Measurements from ENCODE around the gene CATSPER3. TPM values are rescaled to one million over a fixed set of nuclear protein-coding genes. Genes with fewer than 3 reads are reported as not detected.

The CATSPER3 gene
- 1.1 TPM for total RNA-seq
- long read RNA-seq, result 0 reads

- no peak for DNase-seq (ENCODE audit: missing footprints)
- no peak for ATAC-seq
- intact Hi-C loops (cut with DNase I), result no loop called here
These were observed at the start of gene CATSPER3 for GRCh38 chr5:134967607-134968006. TSS of gene CATSPER3 (plus strand) at chr5:134967907. CDS start at chr5:134967992, 85 bp downstream.

DNA sequence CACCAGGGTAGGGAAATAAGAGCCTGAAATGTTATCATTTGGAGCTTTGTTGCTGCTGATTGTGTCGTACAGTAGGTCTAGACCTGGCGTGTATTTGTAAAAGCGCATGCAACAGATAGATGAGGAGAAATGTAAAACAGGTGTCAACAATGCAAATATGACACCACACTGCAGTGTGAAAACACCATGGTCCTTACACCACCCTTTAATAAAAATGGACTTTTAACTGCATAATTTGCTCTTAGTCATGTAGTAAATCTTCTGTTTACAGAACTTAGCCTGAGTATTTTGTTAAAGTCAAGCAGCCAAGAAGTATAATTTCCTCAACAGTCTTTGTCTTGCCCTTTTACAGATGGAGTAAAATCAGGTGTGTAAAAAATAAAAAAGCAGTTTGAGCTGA is 48.8 kb upstream of the CATSPER3 start:
- ATAC-seq (no peak), DNase-seq (ENCODE audit: missing footprints) (no peak)
- intact Hi-C loops (cut with DNase I), result loop anchor here (5.0 kb wide), 1 partner anchor 273 kb away; no protein-coding TSS in a partner anchor

DNA sequence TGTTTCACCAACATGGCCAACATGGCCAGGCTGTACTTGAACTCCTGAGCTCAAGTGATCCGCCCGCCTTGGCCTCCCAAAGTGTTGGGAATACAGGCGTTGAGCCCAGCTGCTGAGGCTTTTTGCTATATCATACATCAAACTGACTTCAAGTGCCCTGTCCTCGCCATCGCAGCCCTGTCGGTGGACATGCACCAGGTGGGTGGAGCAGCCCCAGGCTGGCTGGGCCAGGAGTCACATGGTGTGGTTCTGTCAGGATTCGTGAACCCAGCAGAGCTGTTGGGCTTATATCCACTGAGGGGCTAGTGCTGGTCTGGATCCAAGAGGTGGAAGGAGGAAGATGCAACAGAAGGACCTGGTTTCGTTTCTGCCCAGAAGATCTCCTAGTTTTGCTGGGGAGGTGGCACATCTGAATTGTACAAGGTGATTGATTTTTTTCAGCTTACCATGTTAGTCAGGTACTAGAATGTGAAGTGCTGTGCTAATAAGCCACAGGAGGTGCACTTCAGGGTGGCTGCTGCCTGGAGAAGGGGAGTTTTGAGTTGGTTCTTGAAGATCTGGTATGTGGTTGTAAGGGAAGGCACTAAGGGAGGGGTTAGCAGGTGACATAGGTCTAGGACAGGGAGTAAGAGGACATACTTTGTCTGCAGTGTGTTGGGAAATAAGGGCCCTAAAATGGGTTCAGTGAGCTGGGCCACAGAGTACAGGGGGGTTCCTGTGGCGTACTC is 46.7 kb upstream of the CATSPER3 start:
- DNase-seq (ENCODE audit: missing footprints), result no peak
- intact Hi-C loops (cut with DNase I), result no loop called here
- ATAC-seq, result no peak

GRCh38 chr5:134932508-134932907 is 35.2 kb upstream of the CATSPER3 start:
- no peak for ATAC-seq
- DNase-seq (ENCODE audit: missing footprints), result no peak
- intact Hi-C loops (cut with DNase I), result no loop called here

- intact Hi-C loops (cut with DNase I), result no loop called here
- no peak for DNase-seq (ENCODE audit: missing footprints)
- no peak for ATAC-seq
These were observed 33.5 kb upstream of the CATSPER3 start for GRCh38 chr5:134934202-134934601.

- no peak for ATAC-seq
- intact Hi-C loops (cut with DNase I), result no loop called here
- no peak for DNase-seq (ENCODE audit: missing footprints)
These were observed 31.8 kb upstream of the CATSPER3 start for GRCh38 chr5:134935711-134936602.

DNA sequence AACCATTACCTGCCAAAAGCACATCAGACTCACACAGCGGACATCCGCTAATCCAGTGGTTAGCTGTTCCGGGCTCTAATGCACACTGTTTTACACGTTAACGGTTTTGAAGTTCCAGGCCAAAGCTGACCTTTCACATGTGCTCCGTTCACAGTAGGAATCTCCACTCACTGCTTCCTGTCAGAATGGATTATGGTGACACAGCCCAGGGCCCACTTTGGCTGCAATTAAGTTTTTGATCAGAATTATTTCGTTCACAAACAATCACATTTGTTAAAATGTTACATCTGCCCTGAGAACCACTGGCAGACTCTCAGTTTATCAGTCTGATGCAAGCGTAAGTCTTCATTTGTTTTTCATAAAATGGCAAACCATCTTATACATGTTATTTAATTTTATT is 30.2 kb upstream of the CATSPER3 start:
- intact Hi-C loops (cut with DNase I), result no loop called here
- no peak for ATAC-seq
- DNase-seq (ENCODE audit: missing footprints), result no peak

DNA sequence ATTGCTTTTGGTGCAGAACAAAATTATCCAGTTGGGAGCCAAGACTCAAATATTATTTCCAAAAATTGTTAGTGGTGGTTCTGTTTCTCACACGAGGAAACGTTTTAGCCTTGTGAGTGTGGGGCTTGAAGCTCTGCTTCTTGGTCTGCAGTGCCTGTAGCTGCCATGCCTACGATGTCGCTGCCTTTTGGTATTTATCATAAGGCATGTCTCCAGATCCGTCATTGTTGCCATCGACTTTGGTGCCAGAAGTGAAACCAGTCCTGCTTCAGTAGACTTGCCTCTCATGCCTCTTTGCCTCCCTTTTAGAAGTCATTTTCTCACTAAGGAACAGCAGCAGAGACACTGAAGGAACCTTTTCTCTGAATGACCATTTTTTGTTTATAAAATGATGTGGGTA is 29.7 kb upstream of the CATSPER3 start:
- intact Hi-C loops (cut with DNase I), result no loop called here
- DNase-seq (ENCODE audit: missing footprints), result no peak

GRCh38 chr5:134939500-134939899 is 28.2 kb upstream of the CATSPER3 start:
- ATAC-seq, result no peak
- intact Hi-C loops (cut with DNase I), result no loop called here

More for the DNA sequence above, 29.7 kb upstream of the CATSPER3 start:
- ATAC-seq, result no peak

DNA sequence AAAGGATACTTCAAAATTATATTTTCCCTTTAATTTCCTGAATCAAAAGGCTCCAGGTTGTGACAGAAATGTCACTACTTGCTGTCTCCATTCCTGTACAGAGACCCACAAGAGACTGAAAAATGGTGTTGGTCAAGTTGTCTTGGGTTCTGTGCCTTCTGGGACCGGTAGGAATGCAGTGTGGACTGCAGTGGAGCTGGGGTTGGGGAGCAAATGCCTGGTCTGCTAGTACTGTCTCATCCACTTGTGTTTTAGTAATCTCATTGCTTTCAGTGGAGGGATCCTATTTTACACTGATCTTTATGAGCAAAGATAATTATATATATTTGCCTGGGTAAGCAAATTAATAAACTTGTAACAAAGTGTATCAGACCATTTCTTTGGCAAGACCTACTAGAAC is 24.2 kb upstream of the CATSPER3 start:
- intact Hi-C loops (cut with DNase I), result no loop called here
- no peak for DNase-seq (ENCODE audit: missing footprints)
- ATAC-seq, result no peak

More at GRCh38 chr5:134939500-134939899, 28.2 kb upstream of the CATSPER3 start:
- no peak for DNase-seq (ENCODE audit: missing footprints)

GRCh38 chr5:134944630-134945029 is 23.1 kb upstream of the CATSPER3 start:
- no peak for DNase-seq (ENCODE audit: missing footprints)
- ATAC-seq, result no peak
- intact Hi-C loops (cut with DNase I), result no loop called here

GRCh38 chr5:134945041-134945440 is 22.7 kb upstream of the CATSPER3 start:
- DNase-seq (ENCODE audit: missing footprints), result no peak
- intact Hi-C loops (cut with DNase I), result no loop called here
- ATAC-seq, result no peak

DNA sequence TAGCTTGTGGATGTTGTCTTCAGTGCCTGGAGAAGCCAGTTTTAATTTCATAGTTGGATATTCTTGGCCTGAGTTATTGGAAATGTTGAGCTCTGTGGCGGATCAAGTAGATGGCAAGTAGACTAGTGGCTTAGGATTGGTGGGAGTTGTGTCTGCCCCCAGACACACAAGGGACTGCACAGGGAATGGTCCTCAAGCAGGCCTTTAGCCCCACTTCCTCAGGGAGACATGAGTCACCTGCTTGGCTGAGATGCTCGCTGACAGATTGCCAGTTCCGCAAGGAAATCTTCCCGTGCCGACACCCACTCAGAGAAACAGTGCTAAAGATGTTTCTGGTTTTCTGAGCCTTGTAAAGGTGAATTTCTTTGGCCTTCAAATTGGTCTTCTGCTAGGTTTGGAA is 18.8 kb upstream of the CATSPER3 start:
- DNase-seq (ENCODE audit: missing footprints), result no peak
- intact Hi-C loops (cut with DNase I), result no loop called here
- peak; percentile 67 for ATAC-seq

- DNase-seq (ENCODE audit: missing footprints) (no peak), ATAC-seq (no peak)
- intact Hi-C loops (cut with DNase I), result no loop called here
These were observed 18.4 kb upstream of the CATSPER3 start for GRCh38 chr5:134949316-134949715.

GRCh38 chr5:134957920-134958608 is 9.6 kb upstream of the CATSPER3 start:
- intact Hi-C loops (cut with DNase I), result no loop called here
- no peak for ATAC-seq

DNA sequence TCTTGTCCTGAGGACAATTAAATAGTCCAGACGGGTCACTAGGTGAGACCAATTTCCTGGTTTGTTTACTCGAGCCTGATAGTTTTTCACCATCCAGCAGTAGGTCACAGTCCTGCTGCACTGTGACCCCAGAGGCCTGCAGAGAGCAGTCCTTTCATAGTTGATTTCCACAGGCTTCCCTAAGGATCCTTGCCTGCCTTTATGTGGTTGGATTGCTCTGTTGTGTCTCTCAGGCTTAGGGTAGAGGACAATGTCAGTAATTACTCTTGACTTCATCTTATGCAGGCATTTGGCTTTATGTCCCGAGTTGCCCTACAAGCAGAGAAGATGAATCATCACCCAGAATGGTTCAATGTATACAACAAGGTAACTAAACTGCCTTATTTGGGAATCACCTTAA is 9.0 kb upstream of the CATSPER3 start:
- ATAC-seq, result no peak
- no peak for DNase-seq (ENCODE audit: missing footprints)
- intact Hi-C loops (cut with DNase I), result no loop called here

More at GRCh38 chr5:134957920-134958608, 9.6 kb upstream of the CATSPER3 start:
- DNase-seq (ENCODE audit: missing footprints), result no peak

GRCh38 chr5:134963098-134963497 is 4.6 kb upstream of the CATSPER3 start:
- intact Hi-C loops (cut with DNase I), result no loop called here
- ATAC-seq (no peak), DNase-seq (ENCODE audit: missing footprints) (no peak)

- intact Hi-C loops (cut with DNase I), result no loop called here
- DNase-seq (ENCODE audit: missing footprints) (no peak), ATAC-seq (no peak)
These were observed 3.1 kb upstream of the CATSPER3 start for GRCh38 chr5:134964359-134965270.

All from Right ventricle myocardium inferior (tissue), 1 donor.